Measurements from ENCODE around the gene CAPN1. TPM values are rescaled to one million over a fixed set of nuclear protein-coding genes. Genes with fewer than 3 reads are reported as not detected.
"Not testable (repeated sequence)": the region's sequence is repeated elsewhere in the genome, so short reads cannot be mapped to it uniquely, and the experiment has no call there.

CAPN1 gene
- total RNA-seq, 3 donors from 2014 or later = 211 to 389 (median 271) TPM

- Histone ChIP-seq H3K4me1 (ENCODE audit: low read depth) (peaks cover 12% of the 10 kb centered on the region), H3K36me3 (ENCODE audit: low read depth) (no peaks in the 10 kb centered on the region), H3K4me3 (no peak overlapping the region), H3K9me3 (no peaks in the 10 kb centered on the region)
- ATAC-seq (no peak), DNase-seq (no peak)
- no peak for TF ChIP-seq CTCF (IDR thresholded peaks at IDR 0.05)
- intact Hi-C loops (cut with DNase I, micrococcal nuclease) = no loop called here
These were observed 33.1 kb upstream of the CAPN1 start for GRCh38 chr11:65148657-65149056.

- H3K4me1 ChIP-seq (ENCODE audit: low read depth) = peaks cover 12% of the 10 kb centered on the region
- DNase-seq; intact Hi-C loops (cut with DNase I, micrococcal nuclease); H3K9me3 ChIP-seq; H3K4me3 ChIP-seq; ATAC-seq; H3K36me3 ChIP-seq (ENCODE audit: low read depth): not testable (repeated sequence)
These were observed 31.6 kb upstream of the CAPN1 start for GRCh38 chr11:65150131-65150508.

GRCh38 chr11:65150509-65151299 lies 31.0 kb upstream of the CAPN1 start:
- peak; percentile 76 to 92 (median 86) for DNase-seq
- H3K4me1 ChIP-seq (ENCODE audit: low read depth) = peaks cover 12% of the 10 kb centered on the region
- intact Hi-C loops (cut with DNase I, micrococcal nuclease) = no loop called here
- TF ChIP-seq CTCF (IDR thresholded peaks at IDR 0.05) = no peak
- H3K9me3 ChIP-seq = no peaks in the 10 kb centered on the region
- no peaks in the 10 kb centered on the region for H3K36me3 ChIP-seq (ENCODE audit: low read depth)
- no peak overlapping the region for H3K4me3 ChIP-seq
- ATAC-seq = peak; percentile 96

GRCh38 chr11:65151331-65151899 lies 30.3 kb upstream of the CAPN1 start:
- DNase-seq = no peak
- H3K4me3 ChIP-seq = no peak overlapping the region
- H3K36me3 ChIP-seq (ENCODE audit: low read depth) = no peaks in the 10 kb centered on the region
- intact Hi-C loops (cut with DNase I, micrococcal nuclease) = no loop called here
- H3K9me3 ChIP-seq = no peaks in the 10 kb centered on the region
- H3K4me1 ChIP-seq (ENCODE audit: low read depth) = peaks cover 12% of the 10 kb centered on the region
- no peak for TF ChIP-seq CTCF (IDR thresholded peaks at IDR 0.05)
- no peak for ATAC-seq

- peak; percentile 27 for ATAC-seq
- no peaks in the 10 kb centered on the region for H3K36me3 ChIP-seq (ENCODE audit: low read depth)
- peaks cover 12% of the 10 kb centered on the region for H3K4me1 ChIP-seq (ENCODE audit: low read depth)
- no peak overlapping the region for H3K4me3 ChIP-seq
- intact Hi-C loops (cut with DNase I, micrococcal nuclease) = no loop called here
- H3K9me3 ChIP-seq = no peaks in the 10 kb centered on the region
- TF ChIP-seq CTCF (IDR thresholded peaks at IDR 0.05) = no peak
- no peak for DNase-seq
These were observed 29.6 kb upstream of the CAPN1 start for GRCh38 chr11:65152122-65152521.

GRCh38 chr11:65156256-65156655 lies 25.5 kb upstream of the CAPN1 start:
- Histone ChIP-seq H3K9me3 (no peaks in the 10 kb centered on the region), H3K4me1 (ENCODE audit: low read depth) (no peaks in the 10 kb centered on the region), H3K4me3 (no peak overlapping the region), H3K36me3 (ENCODE audit: low read depth) (no peaks in the 10 kb centered on the region)
- no peak for DNase-seq
- TF ChIP-seq CTCF (IDR thresholded peaks at IDR 0.05) = no peak
- intact Hi-C loops (cut with DNase I, micrococcal nuclease) = no loop called here
- ATAC-seq = no peak

Measured in mucosa of descending colon (tissue), 3 donors.